Hindlimb muscle (tissue), 1 donor: ENCODE measurements around the gene CLCF1. TPM values are rescaled to one million over a fixed set of nuclear protein-coding genes. Genes with fewer than 3 reads are reported as not detected.

ENCODE experiments used
- DNase-seq: peaks from one replicate; pipeline ENCODE4 v3.0.0-alpha.2; 2013
- polyA plus RNA-seq: library from polyadenylated mRNA; unstranded; fragments of 120-200 nt; gene quantifications from one replicate; pipeline ENCODE4 v1.2.1, GENCODE V29; 2013; ENCODE audit not compliant: insufficient read length

CLCF1 gene
- polyA plus RNA-seq, 1 donor, result 3.6 TPM

GRCh38 chr11:67374571-67375281 is 1.3 kb upstream of the CLCF1 start:
- DNase-seq, result no peak

- DNase-seq, result peak; percentile 53
Observed at GRCh38 chr11:67373648-67374570, 511 bp upstream of the CLCF1 start.

GRCh38 chr11:67372321-67372992 is 941 bp downstream of the CLCF1 start:
- no peak for DNase-seq

GRCh38 chr11:67371911-67372320 is 1.5 kb downstream of the CLCF1 start:
- DNase-seq, result no peak

- no peak for DNase-seq
Observed at GRCh38 chr11:67371189-67371910, 2.0 kb downstream of the CLCF1 start.

GRCh38 chr11:67370351-67371076 is 2.9 kb downstream of the CLCF1 start:
- DNase-seq, result no peak

- DNase-seq, result no peak
Observed at GRCh38 chr11:67369801-67370284, 3.6 kb downstream of the CLCF1 start.

- DNase-seq, result no peak
Observed at GRCh38 chr11:67369275-67369674, 4.1 kb downstream of the CLCF1 start.

GRCh38 chr11:67368621-67369020 is 4.8 kb downstream of the CLCF1 start:
- no peak for DNase-seq

GRCh38 chr11:67367761-67368227 is 5.6 kb downstream of the CLCF1 start:
- DNase-seq, result no peak

GRCh38 chr11:67366961-67367760 is 6.2 kb downstream of the CLCF1 start:
- no peak for DNase-seq

- DNase-seq, result peak; percentile 67
Observed at GRCh38 chr11:67366546-67366945, 6.9 kb downstream of the CLCF1 start.

GRCh38 chr11:67365736-67366444 is 7.5 kb downstream of the CLCF1 start:
- no peak for DNase-seq

- no peak for DNase-seq
Observed at GRCh38 chr11:67364783-67365722, 8.3 kb downstream of the CLCF1 start.

- DNase-seq, result no peak
Observed at GRCh38 chr11:67364169-67364568, 9.2 kb downstream of the CLCF1 start.

- no peak for DNase-seq
Observed at GRCh38 chr11:67357831-67358670, 15.3 kb downstream of the CLCF1 start.

GRCh38 chr11:67356864-67357561 is 16.4 kb downstream of the CLCF1 start:
- DNase-seq, result peak; percentile 67
